ENCODE data around the gene LRP4. TPM values are rescaled to one million over a fixed set of nuclear protein-coding genes. Genes with fewer than 3 reads are reported as not detected.

Gene LRP4
- polyA plus RNA-seq, 1 experiment, result 1.3 TPM

DNA sequence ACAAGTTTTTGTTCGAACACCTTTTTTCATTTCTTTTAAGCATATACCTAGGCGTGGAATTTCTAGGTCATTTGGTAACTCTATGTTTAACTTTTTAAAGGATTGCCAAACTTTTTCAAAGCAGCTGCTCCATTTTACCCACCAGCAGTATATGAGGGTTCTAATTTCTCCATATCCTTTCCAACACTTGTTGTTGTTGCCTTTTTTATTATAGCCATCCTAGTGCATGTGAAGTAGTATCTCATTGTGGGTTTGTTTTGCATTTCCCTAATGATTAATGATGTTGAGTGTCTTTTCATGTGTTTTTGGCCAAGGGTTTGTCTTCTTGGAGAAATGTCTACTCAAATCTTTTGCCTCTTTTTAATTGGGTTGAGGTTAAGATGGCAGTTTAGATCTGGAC is 42.7 kb upstream of the LRP4 start:
- no peak for DNase-seq (ENCODE audit: low read depth)
- CTCF ChIA-PET, result no interaction called here
- TF ChIP-seq, protein P1, sequence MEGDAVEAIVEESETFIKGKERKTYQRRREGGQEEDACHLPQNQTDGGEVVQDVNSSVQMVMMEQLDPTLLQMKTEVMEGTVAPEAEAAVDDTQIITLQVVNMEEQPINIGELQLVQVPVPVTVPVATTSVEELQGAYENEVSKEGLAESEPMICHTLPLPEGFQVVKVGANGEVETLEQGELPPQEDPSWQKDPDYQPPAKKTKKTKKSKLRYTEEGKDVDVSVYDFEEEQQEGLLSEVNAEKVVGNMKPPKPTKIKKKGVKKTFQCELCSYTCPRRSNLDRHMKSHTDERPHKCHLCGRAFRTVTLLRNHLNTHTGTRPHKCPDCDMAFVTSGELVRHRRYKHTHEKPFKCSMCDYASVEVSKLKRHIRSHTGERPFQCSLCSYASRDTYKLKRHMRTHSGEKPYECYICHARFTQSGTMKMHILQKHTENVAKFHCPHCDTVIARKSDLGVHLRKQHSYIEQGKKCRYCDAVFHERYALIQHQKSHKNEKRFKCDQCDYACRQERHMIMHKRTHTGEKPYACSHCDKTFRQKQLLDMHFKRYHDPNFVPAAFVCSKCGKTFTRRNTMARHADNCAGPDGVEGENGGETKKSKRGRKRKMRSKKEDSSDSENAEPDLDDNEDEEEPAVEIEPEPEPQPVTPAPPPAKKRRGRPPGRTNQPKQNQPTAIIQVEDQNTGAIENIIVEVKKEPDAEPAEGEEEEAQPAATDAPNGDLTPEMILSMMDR (IDR thresholded peaks at IDR 0.05; ENCODE audit: insufficient read depth, low read depth, low read length), result no peak
- Histone ChIP-seq H3K27me3 (ENCODE audit: control insufficient read depth, insufficient read depth, low read length) (no peaks in the 10 kb centered on the region), H3K36me3 (ENCODE audit: control insufficient read depth, insufficient read depth, low read length) (no peaks in the 10 kb centered on the region), H3K4me3 (ENCODE audit: low read depth, low read length) (no peak overlapping the region)
- POLR2A ChIA-PET, result no interaction called here

DNA sequence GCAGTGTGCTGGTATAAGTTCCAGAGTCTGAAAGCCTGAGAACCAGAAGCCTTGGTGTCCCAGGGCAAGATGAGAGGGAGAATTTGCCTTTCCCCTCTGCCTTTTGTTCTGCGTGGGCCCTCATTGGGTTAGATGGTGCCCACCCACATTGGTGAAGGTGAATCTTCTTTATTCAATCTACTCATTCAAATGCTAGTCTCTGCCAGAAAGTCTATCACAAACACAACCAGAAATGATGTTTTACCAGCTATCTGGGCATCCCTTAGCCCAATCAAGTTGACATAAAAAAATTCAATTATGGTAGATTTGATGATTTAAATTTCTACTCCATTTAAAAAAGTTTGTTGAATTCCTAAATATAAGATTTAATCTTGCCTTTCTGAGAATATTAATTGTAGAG is 40.4 kb upstream of the LRP4 start:
- Histone ChIP-seq H3K4me3 (ENCODE audit: low read depth, low read length) (no peak overlapping the region), H3K36me3 (ENCODE audit: control insufficient read depth, insufficient read depth, low read length) (no peaks in the 10 kb centered on the region), H3K27me3 (ENCODE audit: control insufficient read depth, insufficient read depth, low read length) (no peaks in the 10 kb centered on the region)
- POLR2A ChIA-PET, result no interaction called here
- CTCF ChIA-PET, result no interaction called here
- no peak for DNase-seq (ENCODE audit: low read depth)
- TF ChIP-seq, protein P1 (IDR thresholded peaks at IDR 0.05; ENCODE audit: insufficient read depth, low read depth, low read length), result no peak

DNA sequence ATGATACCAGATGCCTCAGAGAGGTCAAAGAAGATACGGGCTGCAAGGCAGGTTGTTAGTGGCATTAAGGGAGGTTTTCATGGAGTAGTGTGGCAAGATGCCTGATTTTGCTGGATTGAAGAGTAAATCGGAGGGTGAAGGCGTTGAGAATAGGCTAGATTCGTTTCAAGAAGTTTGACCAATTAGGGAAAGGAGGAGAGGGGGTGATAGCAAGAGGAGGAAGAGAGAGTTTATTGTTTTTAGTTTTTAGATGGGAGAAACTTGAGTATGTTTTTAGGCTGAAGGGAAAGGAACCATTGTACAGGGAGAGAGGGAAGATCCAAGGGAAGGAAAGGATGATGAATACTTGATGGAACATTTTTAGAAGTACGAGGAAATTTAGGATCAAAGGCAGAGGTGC is 34.7 kb upstream of the LRP4 start:
- TF ChIP-seq, protein P1 (IDR thresholded peaks at IDR 0.05; ENCODE audit: insufficient read depth, low read depth, low read length), result no peak
- H3K36me3 ChIP-seq (ENCODE audit: control insufficient read depth, insufficient read depth, low read length), result no peaks in the 10 kb centered on the region
- no peaks in the 10 kb centered on the region for H3K27me3 ChIP-seq (ENCODE audit: control insufficient read depth, insufficient read depth, low read length)
- ChIA-PET POLR2A (no interaction called here), CTCF (interaction anchor here (0.9 to 1.1 kb wide), 2 partner anchors 10 to 200 kb away, joined by 3 to 4 read pairs; no protein-coding TSS in a partner anchor)
- no peak overlapping the region for H3K4me3 ChIP-seq (ENCODE audit: low read depth, low read length)
- no peak for DNase-seq (ENCODE audit: low read depth)

DNA sequence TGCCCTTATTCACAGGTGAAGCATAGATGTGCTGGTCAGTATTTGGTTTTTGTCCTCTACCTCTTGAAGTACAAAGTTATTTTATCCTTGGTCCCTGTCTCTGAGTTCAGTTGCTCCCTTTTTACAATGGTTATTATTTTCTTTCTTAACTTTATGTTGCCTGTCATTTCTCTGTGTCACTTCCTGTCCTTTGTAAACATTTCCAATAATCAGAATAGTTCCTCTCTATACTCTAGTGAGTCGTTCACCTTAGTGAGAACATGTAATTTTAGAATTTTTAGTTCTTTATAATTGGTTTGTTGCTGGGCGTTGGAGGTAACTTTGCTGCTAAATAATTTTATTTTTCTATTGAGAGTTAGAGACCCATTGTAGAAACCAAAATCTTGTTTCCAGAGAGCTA is 34.2 kb upstream of the LRP4 start:
- no peak overlapping the region for H3K4me3 ChIP-seq (ENCODE audit: low read depth, low read length)
- H3K27me3 ChIP-seq (ENCODE audit: control insufficient read depth, insufficient read depth, low read length), result no peaks in the 10 kb centered on the region
- DNase-seq (ENCODE audit: low read depth), result no peak
- TF ChIP-seq, protein P1 (IDR thresholded peaks at IDR 0.05; ENCODE audit: insufficient read depth, low read depth, low read length), result no peak
- ChIA-PET POLR2A (no interaction called here), CTCF (no interaction called here)
- no peaks in the 10 kb centered on the region for H3K36me3 ChIP-seq (ENCODE audit: control insufficient read depth, insufficient read depth, low read length)

DNA sequence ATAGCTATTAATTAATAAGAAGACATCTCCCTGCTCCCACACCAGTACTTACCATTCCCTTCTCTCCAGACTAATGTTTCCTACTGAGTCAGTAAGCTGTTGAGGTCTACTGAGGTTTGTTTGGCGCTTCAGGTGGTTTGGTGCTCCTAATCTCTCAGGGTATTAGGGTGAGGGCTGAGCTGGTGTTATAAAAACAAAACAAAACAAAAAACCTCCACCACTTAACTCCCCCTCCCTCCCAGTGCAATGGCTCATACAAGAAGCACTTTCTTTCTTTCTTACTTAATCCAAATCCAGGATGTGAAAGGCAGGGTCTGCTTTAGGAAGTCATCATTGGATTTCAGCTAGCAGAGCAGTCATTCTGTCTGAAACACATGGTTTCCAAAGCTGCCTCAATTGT is 33.5 kb upstream of the LRP4 start:
- CTCF ChIA-PET, result no interaction called here
- H3K36me3 ChIP-seq (ENCODE audit: control insufficient read depth, insufficient read depth, low read length), result no peaks in the 10 kb centered on the region

More for the DNA sequence above, 33.5 kb upstream of the LRP4 start:
- TF ChIP-seq, protein P1 (IDR thresholded peaks at IDR 0.05; ENCODE audit: insufficient read depth, low read depth, low read length), result no peak
- DNase-seq (ENCODE audit: low read depth), result no peak
- POLR2A ChIA-PET, result no interaction called here
- Histone ChIP-seq H3K27me3 (ENCODE audit: control insufficient read depth, insufficient read depth, low read length) (no peaks in the 10 kb centered on the region), H3K4me3 (ENCODE audit: low read depth, low read length) (no peak overlapping the region)
